ENCODE measurements around the gene CPE.

GRCh38 chr4:165378745-165379677, at the start of gene CPE:
- TF ChIP-seq CTCF (IDR thresholded peaks at IDR 0.05), result peak; percentile 20 to 79 (median 71)
- peak; percentile 84 to 91 for TF ChIP-seq POLR2A (IDR thresholded peaks at IDR 0.05)

Measured in adrenal gland (tissue), 5 donors.